BLaER1 (cell line): ENCODE measurements around the gene RBPJ.

Experiments
- H3K27ac ChIP-seq: shearing (Covaris generic); formaldehyde crosslinking; 2 replicates; pipeline ENCODE4 v1.8.1; 2022
- H3K27me3 ChIP-seq: shearing (Covaris generic); formaldehyde crosslinking; 2 replicates; pipeline ENCODE4 v1.8.1; 2022
- H3K36me3 ChIP-seq: shearing (Covaris generic); formaldehyde crosslinking; 2 replicates; pipeline ENCODE4 v1.8.1; 2022
- H3K4me1 ChIP-seq: shearing (Covaris generic); formaldehyde crosslinking; 2 replicates; pipeline ENCODE4 v1.8.1; 2022
- H3K4me2 ChIP-seq: shearing (Covaris generic); formaldehyde crosslinking; 2 replicates; pipeline ENCODE4 v1.8.1; 2022
- H3K4me3 ChIP-seq: shearing (Covaris generic); formaldehyde crosslinking; 2 replicates; pipeline ENCODE4 v1.8.1; 2022
- H3K9ac ChIP-seq: shearing (Covaris generic); formaldehyde crosslinking; 2 replicates; pipeline ENCODE4 v1.8.1; 2022
- H3K9me3 ChIP-seq: shearing (Covaris generic); formaldehyde crosslinking; 2 replicates; pipeline ENCODE4 v1.8.1; 2022
- H4K20me1 ChIP-seq: shearing (Covaris generic); formaldehyde crosslinking; 2 replicates; pipeline ENCODE4 v1.8.1; 2022
- Cebpa-rat ChIP-seq: shearing (Covaris generic); IDR thresholded peaks from 2 replicates; pipeline ENCODE4 v1.8.1; 2022

RBPJ gene

DNA sequence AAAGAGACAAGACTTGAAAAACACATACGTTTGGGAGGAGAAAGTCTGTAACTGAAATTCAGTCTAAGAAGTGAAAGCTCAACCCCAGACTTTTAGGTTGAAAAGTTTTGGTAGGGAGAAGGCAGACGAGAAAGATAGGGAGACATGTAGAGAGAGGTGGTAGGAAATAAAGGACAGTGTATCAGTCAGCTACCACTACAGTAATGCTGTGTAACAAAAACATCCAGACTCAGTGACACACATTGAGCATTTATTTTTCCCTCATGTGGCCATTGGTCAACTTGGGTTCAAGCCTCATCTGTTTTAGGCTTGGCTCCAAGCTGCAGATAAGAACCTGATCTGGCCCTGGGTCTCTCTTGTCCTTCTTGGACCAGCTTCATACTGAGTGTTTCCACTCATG, 142.6 kb downstream of the RBPJ start:
- no peak overlapping the region for H3K9ac ChIP-seq
- no peaks in the 10 kb centered on the region for H3K36me3 ChIP-seq
- H3K4me3 ChIP-seq = no peak overlapping the region
- no peak overlapping the region for H3K27ac ChIP-seq
- H3K4me1 ChIP-seq = peaks cover 23% of the 10 kb centered on the region
- H3K27me3 ChIP-seq = no peaks in the 10 kb centered on the region
- no peak overlapping the region for H3K4me2 ChIP-seq
- no peaks in the 10 kb centered on the region for H4K20me1 ChIP-seq
- TF ChIP-seq Cebpa-rat = no peak
- peaks cover 6% of the 10 kb centered on the region; the same call in 1 of the 2 replicates for H3K9me3 ChIP-seq

DNA sequence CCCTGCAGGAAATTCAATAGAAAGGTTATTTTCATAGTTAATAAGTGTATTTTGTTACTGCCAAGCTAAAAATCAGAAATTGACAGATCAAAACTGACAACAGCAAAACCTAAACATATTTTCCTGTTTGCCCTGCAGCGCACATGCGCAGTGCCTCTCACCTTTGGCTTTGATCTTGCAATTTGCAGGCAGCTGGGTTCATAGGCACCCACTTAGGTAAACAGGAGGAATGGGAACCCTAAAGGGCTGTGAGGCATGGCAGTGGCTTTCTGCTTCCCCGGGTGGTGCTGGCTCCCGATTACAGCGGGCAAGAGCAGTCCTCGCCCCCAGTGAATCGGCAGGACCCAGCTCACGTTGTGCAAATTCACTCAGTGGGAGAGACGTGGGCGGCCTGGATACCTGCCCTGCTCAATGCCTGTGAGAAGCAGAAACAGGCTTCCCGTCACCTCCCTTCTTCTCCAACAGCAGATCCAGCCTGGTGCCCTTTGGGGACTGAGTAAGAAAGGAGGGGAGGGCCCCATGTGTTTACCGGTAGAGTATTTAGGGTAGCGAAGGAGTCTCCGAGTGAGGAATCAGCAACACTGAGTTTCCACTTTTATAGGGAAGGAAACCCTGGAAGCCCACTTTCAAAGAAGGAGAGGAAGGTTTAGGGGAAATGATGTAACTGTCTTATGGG, 143.7 kb downstream of the RBPJ start:
- no peak overlapping the region for H3K4me2 ChIP-seq

DNA sequence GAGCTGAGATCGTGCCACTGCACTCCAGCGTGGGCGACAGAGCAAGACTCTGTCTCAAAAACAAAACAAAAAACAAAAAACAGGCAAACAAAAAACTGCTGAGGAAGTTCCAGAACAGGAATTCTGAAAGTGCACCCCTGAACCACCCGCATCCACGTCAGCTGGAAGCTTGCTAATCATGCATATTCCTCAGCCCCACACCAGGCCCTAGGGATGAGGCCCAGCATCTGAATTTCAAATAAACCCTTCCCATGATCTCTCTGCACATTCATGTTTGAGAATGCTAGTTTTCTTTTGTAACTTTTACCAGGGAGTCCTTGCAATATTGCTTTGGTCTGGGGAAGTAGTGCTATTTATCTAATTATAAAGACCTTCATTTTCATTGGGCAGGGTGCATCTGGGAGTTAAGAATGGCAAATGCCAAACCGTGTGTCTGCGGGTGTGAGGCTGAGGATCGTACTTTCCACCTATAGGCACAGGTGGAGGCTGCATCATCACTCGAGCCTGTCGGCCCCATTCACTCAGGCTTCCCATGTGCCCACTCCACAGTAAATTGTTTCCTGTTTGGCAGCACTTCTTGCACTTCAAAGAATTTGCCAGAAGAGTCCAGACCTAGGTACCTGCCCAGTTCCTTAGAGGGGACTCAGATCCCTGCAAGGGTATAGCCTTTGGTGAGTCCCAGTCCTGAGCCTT, 145.9 kb downstream of the RBPJ start:
- no peaks in the 10 kb centered on the region for H3K27me3 ChIP-seq

More for the DNA sequence above, 143.7 kb downstream of the RBPJ start:
- H3K27ac ChIP-seq = no peak overlapping the region
- H3K36me3 ChIP-seq = no peaks in the 10 kb centered on the region
- no peaks in the 10 kb centered on the region for H3K27me3 ChIP-seq
- H4K20me1 ChIP-seq = no peaks in the 10 kb centered on the region
- peaks cover 6% of the 10 kb centered on the region; the same call in 1 of the 2 replicates for H3K9me3 ChIP-seq
- no peak for TF ChIP-seq Cebpa-rat
- no peak overlapping the region for H3K4me3 ChIP-seq
- H3K9ac ChIP-seq = no peak overlapping the region
- H3K4me1 ChIP-seq = peaks cover 11% of the 10 kb centered on the region

DNA sequence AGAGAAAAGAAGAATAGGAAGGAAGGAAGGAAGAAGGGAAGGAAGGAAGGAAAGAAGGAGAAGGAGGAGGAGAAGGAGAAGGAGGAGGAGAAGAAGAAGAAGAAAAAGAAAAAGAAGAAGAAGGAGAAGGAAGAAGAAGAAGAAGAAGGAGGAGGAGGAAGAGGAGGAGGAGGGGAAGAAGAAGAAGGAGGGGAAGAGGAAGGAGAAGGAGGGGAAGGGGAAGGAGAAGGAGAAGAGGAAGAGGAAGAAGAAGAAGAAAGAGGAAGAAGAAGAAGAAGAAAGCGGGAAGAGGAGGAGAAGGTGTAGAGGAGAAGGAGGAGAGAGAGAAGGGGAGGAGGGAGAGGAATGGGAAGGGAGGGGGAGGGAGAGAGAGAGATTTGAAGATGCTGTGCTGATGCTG, 146.9 kb downstream of the RBPJ start:
- Histone ChIP-seq H3K4me1 (no peaks in the 10 kb centered on the region), H3K36me3 (no peaks in the 10 kb centered on the region), H3K4me3 (no peak overlapping the region), H4K20me1 (no peaks in the 10 kb centered on the region), H3K27ac (no peak overlapping the region), H3K9ac (no peak overlapping the region), H3K4me2 (no peak overlapping the region), H3K27me3 (no peaks in the 10 kb centered on the region), H3K9me3 (peaks cover 6% of the 10 kb centered on the region; the same call in 1 of the 2 replicates)
- TF ChIP-seq Cebpa-rat = no peak

More for the DNA sequence above, 145.9 kb downstream of the RBPJ start:
- Histone ChIP-seq H3K9ac (no peak overlapping the region), H4K20me1 (no peaks in the 10 kb centered on the region), H3K9me3 (peaks cover 6% of the 10 kb centered on the region; the same call in 1 of the 2 replicates), H3K4me1 (no peaks in the 10 kb centered on the region), H3K4me2 (no peak overlapping the region), H3K27ac (no peak overlapping the region), H3K4me3 (no peak overlapping the region), H3K36me3 (no peaks in the 10 kb centered on the region)
- TF ChIP-seq Cebpa-rat = no peak

DNA sequence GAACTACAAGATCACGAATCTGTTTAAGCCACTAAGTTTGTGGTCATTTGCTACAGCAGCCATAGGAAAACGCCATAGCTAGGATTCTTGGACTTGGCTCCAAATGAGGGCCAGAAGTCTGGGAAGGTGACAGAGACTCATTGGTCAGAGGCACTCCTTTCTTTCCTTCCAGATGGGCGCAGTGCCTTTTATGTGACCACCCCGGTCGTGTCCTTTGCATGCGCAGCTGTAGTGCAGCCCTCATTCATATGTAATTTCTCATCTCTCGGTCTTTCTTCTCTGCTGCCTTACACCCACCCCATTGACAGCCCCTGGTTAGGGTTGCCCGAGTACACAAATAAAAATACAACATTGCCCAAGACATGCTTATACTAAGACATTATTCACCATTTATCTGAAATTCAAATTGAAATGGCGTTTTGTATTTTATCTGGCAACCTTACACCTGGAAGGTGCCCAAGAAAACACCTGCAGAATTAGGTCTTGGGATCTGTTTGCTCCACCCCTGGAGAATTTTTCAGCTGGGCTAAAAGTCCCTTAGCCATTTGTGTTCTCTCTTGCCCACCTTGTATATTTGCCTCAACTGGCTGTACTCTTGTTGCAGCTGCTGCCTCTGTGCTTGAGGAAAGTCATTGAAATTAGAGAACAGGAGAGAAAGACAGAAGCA, 147.6 kb downstream of the RBPJ start:
- Histone ChIP-seq H3K4me1 (no peaks in the 10 kb centered on the region), H3K36me3 (no peaks in the 10 kb centered on the region)

DNA sequence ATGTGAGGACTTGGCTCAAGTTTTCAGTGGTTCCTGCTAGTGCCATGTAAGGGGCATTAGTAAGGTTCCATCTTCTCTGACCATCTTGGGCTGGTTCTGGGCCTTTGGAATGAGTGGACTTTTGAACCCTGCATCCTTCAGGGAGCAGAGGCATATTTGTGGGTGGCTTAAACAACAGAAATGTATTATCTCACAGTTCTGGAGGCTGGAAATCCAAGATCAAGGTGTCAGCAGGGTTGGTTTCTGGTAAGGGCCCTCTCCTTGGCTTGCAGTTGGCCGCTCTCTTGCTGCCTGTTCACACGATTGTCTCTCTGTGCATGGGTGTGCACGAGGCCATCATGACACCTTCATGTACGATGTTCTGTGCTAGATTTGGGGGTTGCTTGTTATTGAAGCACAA, 148.2 kb downstream of the RBPJ start:
- Histone ChIP-seq H3K27ac (no peak overlapping the region), H3K9me3 (peaks cover 6% of the 10 kb centered on the region; the same call in 1 of the 2 replicates), H4K20me1 (no peaks in the 10 kb centered on the region), H3K4me2 (no peak overlapping the region), H3K4me3 (no peak overlapping the region), H3K36me3 (no peaks in the 10 kb centered on the region), H3K27me3 (no peaks in the 10 kb centered on the region), H3K4me1 (no peaks in the 10 kb centered on the region), H3K9ac (no peak overlapping the region)
- no peak for TF ChIP-seq Cebpa-rat

More for the DNA sequence above, 147.6 kb downstream of the RBPJ start:
- Histone ChIP-seq H3K27ac (no peak overlapping the region), H3K4me2 (no peak overlapping the region), H3K27me3 (no peaks in the 10 kb centered on the region), H3K4me3 (no peak overlapping the region), H4K20me1 (no peaks in the 10 kb centered on the region), H3K9me3 (peaks cover 6% of the 10 kb centered on the region; the same call in 1 of the 2 replicates), H3K9ac (no peak overlapping the region)
- TF ChIP-seq Cebpa-rat = no peak

DNA sequence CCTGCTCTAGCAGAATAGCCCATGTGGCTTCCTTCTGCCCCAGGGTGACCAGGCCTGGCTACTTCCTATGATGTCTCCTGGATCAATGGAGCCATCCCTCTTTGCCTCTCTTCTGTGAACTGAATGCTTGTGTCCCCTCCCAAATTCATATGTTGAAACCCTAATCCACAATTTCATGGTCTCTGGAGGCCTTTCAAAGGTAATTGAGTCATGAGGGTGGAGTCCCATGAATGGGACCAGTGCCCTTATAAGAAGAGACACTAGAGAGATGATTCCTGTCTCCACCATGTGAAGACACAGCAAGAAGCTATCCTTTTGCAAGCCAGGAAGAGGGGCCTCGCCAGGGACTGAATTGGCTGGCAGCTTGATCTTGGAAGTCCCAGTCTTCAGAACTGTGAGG, 151.1 kb downstream of the RBPJ start:
- H4K20me1 ChIP-seq = no peaks in the 10 kb centered on the region
- no peak overlapping the region for H3K27ac ChIP-seq
- no peak for TF ChIP-seq Cebpa-rat
- no peak overlapping the region for H3K4me3 ChIP-seq
- H3K36me3 ChIP-seq = no peaks in the 10 kb centered on the region
- H3K9ac ChIP-seq = no peak overlapping the region
- H3K4me1 ChIP-seq = no peaks in the 10 kb centered on the region
- H3K9me3 ChIP-seq = no peaks in the 10 kb centered on the region
- H3K27me3 ChIP-seq = no peaks in the 10 kb centered on the region
- no peak overlapping the region for H3K4me2 ChIP-seq

DNA sequence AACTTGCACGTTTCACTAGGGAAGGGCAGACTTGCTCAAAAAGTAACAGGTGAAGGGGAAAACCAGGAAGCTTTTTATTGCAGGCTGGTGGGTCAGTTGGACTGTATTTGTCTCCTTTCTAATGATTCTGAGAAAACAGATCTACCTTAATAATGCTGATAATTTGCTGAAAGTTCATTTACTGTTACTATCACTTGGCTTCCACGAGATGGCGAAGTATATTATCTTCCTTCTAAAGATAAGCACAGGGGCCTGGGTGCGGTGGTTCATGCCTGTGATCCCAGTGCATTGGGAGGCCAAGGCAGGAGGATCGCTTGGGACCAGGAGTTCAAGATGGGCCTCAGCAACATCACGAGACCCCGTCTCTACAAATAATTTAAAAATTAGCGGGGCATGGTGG, 153.1 kb downstream of the RBPJ start:
- no peaks in the 10 kb centered on the region for H3K27me3 ChIP-seq
- H3K9ac ChIP-seq = no peak overlapping the region
- H3K4me1 ChIP-seq = no peaks in the 10 kb centered on the region
- H3K36me3 ChIP-seq = no peaks in the 10 kb centered on the region
- H4K20me1 ChIP-seq = no peaks in the 10 kb centered on the region
- H3K27ac ChIP-seq = no peak overlapping the region
- no peak overlapping the region for H3K4me3 ChIP-seq
- TF ChIP-seq Cebpa-rat = no peak
- no peak overlapping the region for H3K4me2 ChIP-seq
- no peaks in the 10 kb centered on the region for H3K9me3 ChIP-seq

DNA sequence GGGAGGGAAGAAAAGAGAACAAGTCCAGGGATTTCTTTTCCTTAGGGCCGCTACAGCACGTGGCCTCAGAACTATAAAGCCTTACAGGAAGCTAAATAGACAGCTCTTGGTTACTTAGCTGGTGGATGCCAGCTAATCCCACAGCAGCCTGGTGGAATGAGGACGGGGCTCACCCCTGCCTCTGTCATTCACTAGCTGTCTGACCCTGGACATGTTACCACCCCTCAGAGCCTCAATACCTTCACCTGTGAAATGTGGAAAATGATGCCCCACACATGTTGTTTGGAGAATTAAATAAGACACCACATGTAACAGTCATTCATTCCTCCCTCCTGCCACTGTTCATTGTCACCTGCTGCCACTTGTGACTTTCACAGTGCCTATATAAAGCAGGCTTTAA, 153.7 kb downstream of the RBPJ start:
- Histone ChIP-seq H4K20me1 (no peaks in the 10 kb centered on the region), H3K9ac (no peak overlapping the region), H3K36me3 (no peaks in the 10 kb centered on the region), H3K4me1 (no peaks in the 10 kb centered on the region), H3K9me3 (no peaks in the 10 kb centered on the region), H3K27me3 (no peaks in the 10 kb centered on the region), H3K27ac (no peak overlapping the region), H3K4me2 (no peak overlapping the region), H3K4me3 (no peak overlapping the region)
- TF ChIP-seq Cebpa-rat = no peak

DNA sequence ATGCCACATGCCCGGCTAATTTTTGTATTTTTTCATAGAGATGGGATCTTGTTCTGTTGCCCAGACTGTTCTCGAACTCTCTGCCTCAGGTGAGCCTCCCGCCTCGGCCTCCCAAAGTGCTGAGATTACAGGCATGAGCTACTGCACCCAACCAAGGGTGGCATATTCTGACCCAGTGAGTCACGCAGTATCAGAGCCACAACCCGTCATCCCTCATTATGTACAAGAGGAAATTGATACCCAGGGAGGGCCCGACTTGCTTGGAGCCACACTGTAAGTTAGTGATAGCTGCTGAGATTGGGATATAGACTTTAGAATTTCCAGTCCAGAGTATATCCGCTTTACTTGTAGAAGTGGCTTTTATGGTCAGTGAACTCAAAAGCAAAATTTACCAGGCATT, 154.9 kb downstream of the RBPJ start:
- Histone ChIP-seq H3K36me3 (no peaks in the 10 kb centered on the region), H3K4me3 (no peak overlapping the region), H3K27me3 (no peaks in the 10 kb centered on the region), H3K4me1 (no peaks in the 10 kb centered on the region), H3K9me3 (no peaks in the 10 kb centered on the region), H3K4me2 (no peak overlapping the region), H3K9ac (no peak overlapping the region), H4K20me1 (no peaks in the 10 kb centered on the region), H3K27ac (no peak overlapping the region)
- no peak for TF ChIP-seq Cebpa-rat
